ENCODE data around the gene NDUFS2.
"Not testable (repeated sequence)": the region's sequence is repeated elsewhere in the genome, so short reads cannot be mapped to it uniquely, and the experiment has no call there.

Gene NDUFS2

DNA sequence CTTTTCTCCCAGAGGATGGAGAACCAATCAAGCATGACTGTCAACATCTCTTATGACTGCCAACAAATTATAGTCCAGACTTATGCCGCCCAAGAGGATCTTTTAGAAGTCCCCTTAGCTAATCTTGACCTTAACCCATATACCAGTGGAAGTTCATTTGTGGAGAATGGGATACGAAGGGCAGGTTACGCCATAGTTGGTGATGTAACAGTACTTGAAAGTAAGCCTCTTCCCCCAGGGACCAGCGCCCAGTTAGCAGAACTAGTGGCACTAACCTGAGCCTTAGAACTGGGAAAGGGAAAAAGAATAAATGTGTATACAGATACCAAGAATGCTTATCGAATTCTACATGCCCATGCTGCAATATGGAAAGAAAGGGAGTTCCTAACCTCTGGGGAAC lies 53.1 kb downstream of the NDUFS2 start:
- DNase-seq (ENCODE audit: low spot score) = not testable (repeated sequence)

DNA sequence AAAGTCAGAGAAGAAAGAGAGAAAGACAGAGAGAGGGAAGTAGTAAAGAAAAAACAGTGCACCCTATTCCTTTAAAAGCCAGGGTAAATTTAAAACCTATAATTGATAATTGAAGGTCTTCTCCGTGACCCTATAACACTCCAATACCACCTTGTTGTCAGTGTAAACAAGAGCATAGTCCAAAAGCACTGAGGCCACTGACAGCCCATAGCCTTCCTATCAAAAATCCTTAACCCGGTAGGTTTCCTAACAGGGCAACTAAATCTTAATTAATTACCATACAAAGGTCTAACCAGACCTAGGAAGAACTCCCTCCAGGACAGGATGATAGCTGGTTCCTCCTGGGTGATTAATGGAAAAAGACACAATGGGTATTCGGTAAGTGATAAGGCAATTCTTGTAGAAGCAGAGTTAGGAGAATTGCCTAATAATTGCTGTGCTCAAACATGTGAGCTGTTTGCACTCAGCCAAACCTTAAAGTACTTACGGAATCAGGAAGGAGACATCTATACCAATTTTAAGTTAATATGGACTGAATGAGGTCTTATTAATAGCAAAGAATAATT lies 53.9 kb downstream of the NDUFS2 start:
- DNase-seq (ENCODE audit: low spot score) = not testable (repeated sequence)

DNA sequence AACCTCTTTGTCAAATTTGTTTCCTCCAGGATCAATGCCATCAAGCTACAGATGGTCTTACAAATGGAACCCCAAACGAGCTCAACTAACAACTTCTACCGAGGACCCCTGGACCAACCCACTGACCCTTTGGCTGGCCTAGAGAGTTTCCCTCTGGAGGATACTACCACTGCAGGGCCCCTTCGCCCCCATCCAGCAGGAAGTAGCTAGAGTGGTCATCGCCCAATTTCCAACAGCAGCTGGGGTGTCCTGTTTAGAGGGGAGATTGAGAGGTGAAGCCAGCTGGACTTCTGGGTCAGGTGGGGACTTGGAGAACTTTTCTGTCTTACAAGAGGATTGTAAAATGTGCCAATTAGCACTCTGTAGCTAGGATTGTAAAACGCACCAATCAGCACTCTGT lies 54.9 kb downstream of the NDUFS2 start:
- not testable (repeated sequence) for DNase-seq (ENCODE audit: low spot score)

DNA sequence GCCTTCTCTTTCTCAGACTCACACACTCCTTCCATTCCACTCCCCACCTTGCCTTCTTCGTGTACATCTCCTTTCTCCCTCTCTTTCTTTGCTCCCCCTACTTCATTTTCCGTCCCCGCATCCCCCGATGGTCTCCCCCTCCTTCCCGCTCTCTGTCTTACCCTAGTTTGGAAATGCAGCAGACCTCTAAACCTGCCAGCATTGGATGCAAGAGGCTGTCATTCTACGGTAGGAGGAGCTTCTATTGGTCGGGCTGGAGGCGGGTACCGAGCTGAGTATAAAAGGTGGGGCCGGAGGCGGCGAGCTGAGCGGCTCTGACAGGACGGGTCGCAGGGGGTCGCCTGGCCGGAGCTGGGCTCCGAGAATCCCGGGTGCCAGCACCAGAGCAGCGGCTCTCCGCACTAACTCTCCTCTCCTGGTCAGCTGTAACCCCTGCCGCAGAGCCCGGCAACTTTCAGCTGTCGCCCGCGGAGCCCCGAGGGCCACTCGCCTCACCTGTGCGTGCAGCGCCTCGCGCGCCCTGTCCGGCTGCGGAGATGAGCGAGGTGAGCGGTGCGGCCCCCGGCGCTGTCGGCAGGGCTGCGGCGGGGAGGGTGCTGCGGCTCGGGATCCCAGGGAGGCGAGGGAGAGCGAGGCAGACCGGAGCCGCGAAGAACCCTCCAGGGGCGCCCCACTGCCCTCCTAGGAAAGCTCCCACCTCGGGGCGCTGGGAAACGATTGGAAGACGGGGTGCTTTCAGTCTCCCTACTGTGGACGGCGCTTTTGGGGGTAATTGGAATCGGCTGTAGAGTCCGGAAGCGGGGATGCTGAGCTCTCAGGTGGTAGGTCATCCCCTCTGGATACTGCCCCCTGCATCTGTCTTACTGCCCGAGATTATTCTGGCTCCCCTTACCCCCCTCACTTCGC lies 56.5 kb downstream of the NDUFS2 start, which contains the start of gene PCP4L1:
PCP4L1 (plus strand) TSS at position 307 of the 906 bp plus-strand sequence; CDS start at position 537, 230 bp downstream.
- DNase-seq (ENCODE audit: low spot score) = no peak

DNA sequence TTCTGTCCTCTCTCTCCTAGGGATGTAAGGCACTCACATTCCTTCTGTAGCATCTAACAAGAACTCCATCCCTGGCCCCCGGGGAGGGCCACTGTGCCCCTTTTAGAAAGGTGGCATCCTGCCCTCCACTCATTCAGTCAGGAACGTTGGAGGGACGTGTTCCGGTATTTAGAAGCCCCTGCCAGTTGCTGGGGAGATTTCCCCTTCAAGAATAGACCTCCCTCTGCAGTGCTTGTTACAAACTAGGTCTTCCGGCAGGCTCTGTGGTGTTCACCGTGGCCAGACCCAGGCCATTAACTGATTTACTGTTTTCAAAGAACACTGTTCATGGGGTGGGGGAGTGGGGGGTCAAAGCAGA lies 57.2 kb downstream of the NDUFS2 start:
- DNase-seq (ENCODE audit: low spot score) = no peak

DNA sequence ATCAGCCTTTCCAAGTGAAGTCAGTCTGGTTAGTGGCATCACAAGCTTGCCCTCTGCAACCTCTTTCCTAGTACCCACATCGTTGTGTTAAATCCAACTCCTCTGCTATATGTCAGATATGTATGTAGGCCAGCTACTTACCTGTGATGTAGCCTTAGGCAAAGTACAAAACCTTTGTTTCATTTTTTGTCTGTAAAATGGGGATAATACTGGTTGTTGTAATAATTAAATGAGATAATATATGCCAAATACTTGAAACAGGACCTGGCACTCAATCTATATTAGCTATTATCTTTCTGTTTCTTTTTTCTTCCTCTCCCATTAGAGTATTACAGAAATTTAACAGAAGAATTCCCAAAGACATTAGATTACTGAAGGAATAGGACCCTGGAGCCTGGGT lies 57.6 kb downstream of the NDUFS2 start:
- DNase-seq (ENCODE audit: low spot score) = no peak

DNA sequence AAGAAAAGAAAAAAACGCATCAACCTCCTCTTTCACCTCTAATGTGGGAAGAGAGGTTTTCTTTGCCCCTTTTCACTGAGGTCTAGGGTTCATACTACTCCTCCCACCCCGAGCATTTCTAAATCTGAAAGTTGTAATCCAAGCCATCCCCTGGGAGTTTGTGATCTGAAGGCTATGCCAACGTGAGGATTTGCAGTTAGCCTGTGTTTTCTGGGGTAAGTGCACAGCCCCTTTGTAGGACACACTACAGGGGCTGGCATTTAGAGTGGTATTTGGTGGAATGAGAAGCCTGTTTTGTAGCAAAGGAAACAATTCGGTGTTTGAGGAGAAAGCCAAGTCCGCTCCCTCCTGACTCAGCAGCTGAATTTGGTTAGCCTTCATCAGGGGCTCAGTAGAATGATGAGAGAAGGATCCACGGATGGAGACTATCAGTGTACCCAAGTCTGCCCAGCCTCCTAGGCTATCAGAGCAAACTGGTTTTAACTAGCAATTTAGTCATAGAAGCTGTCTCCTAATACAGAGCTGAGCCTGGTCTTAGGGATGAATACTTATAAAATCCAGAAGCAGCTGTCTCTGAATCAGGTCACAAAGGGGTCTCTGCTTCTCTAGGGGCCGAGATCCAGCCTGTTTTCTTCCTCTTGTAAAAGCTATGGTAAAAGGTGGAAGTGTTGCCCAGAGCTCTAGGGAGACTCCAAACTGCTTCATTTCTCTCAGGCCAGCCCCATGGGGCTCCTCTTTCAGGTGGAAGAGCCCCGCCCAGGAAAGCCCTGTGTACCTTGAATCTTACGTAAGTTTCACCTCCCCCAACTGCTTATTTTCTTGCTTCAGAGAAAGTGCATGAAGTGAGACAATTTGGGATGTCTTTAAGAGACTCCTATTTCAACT lies 58.5 kb downstream of the NDUFS2 start:
- no peak for DNase-seq (ENCODE audit: low spot score)

DNA sequence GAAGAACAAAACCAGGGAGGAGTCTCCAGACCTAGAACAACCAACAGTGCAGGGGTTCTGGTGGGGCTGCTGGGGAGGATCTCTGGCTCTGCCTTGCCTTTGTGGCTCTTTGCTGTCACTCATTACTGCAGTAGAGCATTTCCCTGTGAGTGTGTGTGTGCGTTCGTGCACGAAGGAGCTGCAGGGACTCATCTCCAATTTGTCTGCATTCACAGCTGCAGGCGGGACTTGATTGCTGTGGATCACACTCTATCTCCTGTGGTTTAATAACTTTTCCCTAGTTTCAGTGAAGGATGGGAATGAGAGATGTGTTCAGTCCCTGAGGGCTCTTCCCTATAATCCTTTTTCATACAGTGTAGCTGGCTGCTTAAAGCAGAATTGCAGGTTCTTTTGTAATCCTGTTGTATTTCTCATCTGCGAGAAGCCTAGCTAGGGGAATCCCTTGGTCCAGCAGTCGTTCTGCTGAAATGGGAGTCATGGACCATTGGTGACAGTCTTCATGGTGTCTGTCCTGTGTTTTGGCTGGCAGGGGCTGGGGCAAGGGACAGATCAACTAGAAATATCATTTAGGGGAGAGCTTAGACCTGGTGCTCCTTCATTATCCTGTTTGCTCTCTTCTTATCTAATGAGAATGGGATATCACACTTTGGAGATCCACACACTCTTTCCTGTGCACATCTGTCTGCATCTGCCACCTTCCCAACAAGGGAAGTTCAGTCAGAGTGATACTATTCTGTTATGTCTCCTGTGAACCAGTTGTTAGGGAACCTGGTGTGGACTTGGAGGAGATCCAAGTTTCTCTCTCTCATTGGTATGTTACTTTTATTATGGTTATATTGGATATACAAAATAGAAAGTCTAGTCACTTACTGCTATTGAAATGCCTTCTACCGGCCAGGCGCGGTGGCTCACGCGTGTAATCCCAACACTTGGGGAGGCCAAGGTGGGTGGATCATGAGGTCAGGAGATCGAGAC lies 59.4 kb downstream of the NDUFS2 start:
- no peak for DNase-seq (ENCODE audit: low spot score)
